B cell (primary cell): ENCODE data around the gene UPB1. TPM values are rescaled to one million over a fixed set of nuclear protein-coding genes. Genes with fewer than 3 reads are reported as not detected.

Source experiments
- ATAC-seq: fragments of 200-7000 bp; cut with Tn5 transposase; one replicate; pipeline ENCODE4 v1.10.0; 2021; ENCODE audit warnings: low read depth, mild to moderate bottlenecking, moderate number of reproducible peaks, moderate library complexity
- CTCF ChIA-PET: fragments of 350-600 bp; sonication (Branson Sonifier 250); formaldehyde crosslinking; loops from one replicate; lab custom pipeline; 2021; ENCODE audit warnings: antibody characterized with exemption, inconsistent platforms; lab: Charles Lee
- POLR2A ChIA-PET: fragments of 350-600 bp; sonication (Branson Sonifier 250); formaldehyde crosslinking; loops from one replicate; lab custom pipeline; 2021; ENCODE audit warnings: antibody characterized with exemption; lab: Charles Lee
- DNase-seq: peaks from one replicate; pipeline ENCODE4 v3.0.0; 2013
- H2AFZ ChIP-seq: 2 replicates; pipeline ENCODE4 v1.6.1; 2012; ENCODE audit warnings: mild to moderate bottlenecking, low read depth, low read length; ENCODE audit not compliant: insufficient read depth, poor library complexity, severe bottlenecking
- H3K27ac ChIP-seq, 2 donors: 1 replicate in 1 of 2; 2 replicates in 1 of 2; pipeline ENCODE4 v1.5.1; 2012 to 2013; ENCODE audit warnings: low read length in 2 of 2, mild to moderate bottlenecking in 2 of 2, moderate library complexity in 1 of 2
- H3K27me3 ChIP-seq, 4 experiments: fragments of 200-600 bp in 1 of 4; sonication (generic) in 1 of 4; replicated peaks in 1 of 4; 1 replicate in 2 of 4; 2 replicates in 2 of 4; pipeline versions ENCODE4 v1.6.1 to v1.7.0; 2013 to 2016; ENCODE audit warnings: low read length in 3 of 4, mild to moderate bottlenecking in 2 of 4, mixed read lengths in 1 of 4, moderate library complexity in 1 of 4; ENCODE audit not compliant: insufficient read depth in 4 of 4, control insufficient read depth in 3 of 4; ENCODE audit errors: control extremely low read depth in 1 of 4
- H3K36me3 ChIP-seq, 2 experiments: replicated peaks in 1 of 2; 1 replicate in 1 of 2; 2 replicates in 1 of 2; pipeline versions ENCODE4 v1.6.1 to v1.7.1; 2013; ENCODE audit warnings: low read length in 1 of 2; ENCODE audit not compliant: insufficient read depth in 2 of 2, control insufficient read depth in 1 of 2; ENCODE audit errors: control extremely low read depth in 1 of 2, extremely low read depth in 1 of 2
- H3K4me1 ChIP-seq, 2 donors: fragments of 200-600 bp in 1 of 2; sonication (generic) in 1 of 2; 1 replicate in 1 of 2; 2 replicates in 1 of 2; pipeline versions ENCODE4 v1.5.1 to v1.6.1; 2013 to 2017; ENCODE audit warnings: low read length in 2 of 2; ENCODE audit not compliant: control insufficient read depth in 2 of 2, insufficient read depth in 2 of 2
- H3K4me2 ChIP-seq: replicated peaks from 2 replicates; pipeline ENCODE3; 2012; ENCODE audit warnings: mild to moderate bottlenecking, low read depth, low read length; ENCODE audit not compliant: poor library complexity, severe bottlenecking
- H3K4me3 ChIP-seq, 5 experiments: fragments of 200-600 bp in 1 of 5; sonication (generic) in 1 of 5; 1 replicate in 3 of 5; 2 replicates in 2 of 5; pipeline versions ENCODE4 v1.5.1 to v1.7.0; 2011 to 2016; ENCODE audit warnings: low read length in 4 of 5, mild to moderate bottlenecking in 4 of 5, low read depth in 2 of 5, control low read depth in 1 of 5, moderate library complexity in 1 of 5; ENCODE audit not compliant: insufficient read depth in 1 of 5; ENCODE audit errors: control extremely low read depth in 1 of 5, extremely low read depth in 1 of 5
- H3K79me2 ChIP-seq: fragments of 200-600 bp; sonication (generic); one replicate; pipeline ENCODE4 v1.6.0; 2016; ENCODE audit warnings: low read length; ENCODE audit not compliant: control insufficient read depth, insufficient read depth
- H3K9ac ChIP-seq: fragments of 200-600 bp; sonication (generic); 2 replicates; pipeline ENCODE4 v1.6.1; 2017; ENCODE audit warnings: mild to moderate bottlenecking, low read length, moderate library complexity
- H3K9me3 ChIP-seq, 3 donors: one replicate each; pipeline versions ENCODE4 v1.6.1 to v1.7.1; 2013; ENCODE audit warnings: low read length in 2 of 3; ENCODE audit not compliant: control insufficient read depth in 2 of 3, insufficient read depth in 1 of 3; ENCODE audit errors: control extremely low read depth in 1 of 3
- H4K20me1 ChIP-seq: 2 replicates; pipeline ENCODE4 v1.6.0; 2012; ENCODE audit warnings: mild to moderate bottlenecking, low read length; ENCODE audit not compliant: insufficient read depth, control insufficient read depth, poor library complexity, severe bottlenecking
- H3K27ac Mint-ChIP-seq: one replicate; pipeline ENCODE4 v1.8.0; 2021; ENCODE audit warnings: mixed read lengths
- H3K27me3 Mint-ChIP-seq: one replicate; pipeline ENCODE4 v1.8.0; 2021; ENCODE audit warnings: mixed read lengths
- H3K4me1 Mint-ChIP-seq: one replicate; pipeline ENCODE4 v1.8.0; 2021; ENCODE audit warnings: mixed read lengths
- H3K4me3 Mint-ChIP-seq: one replicate; pipeline ENCODE4 v1.8.0; 2021; ENCODE audit warnings: mixed read lengths
- H3K9me3 Mint-ChIP-seq: one replicate; pipeline ENCODE4 v1.8.0; 2022; ENCODE audit warnings: mixed read lengths; ENCODE audit not compliant: insufficient read depth
- EZH2 ChIP-seq: IDR thresholded peaks from 2 replicates; pipeline ENCODE4 v1.6.1; 2012; ENCODE audit warnings: borderline replicate concordance, low read depth, mild to moderate bottlenecking, moderate library complexity, low read length; ENCODE audit not compliant: insufficient read depth, poor library complexity, severe bottlenecking
- WGBS: methylation state at CpG from one replicate; pipeline ENCODE4 v1.1.5; 2013; ENCODE audit warnings: missing lambda C conversion rate; ENCODE audit not compliant: insufficient coverage; 5-methylcytosine and 5-hydroxymethylcytosine counted together
- intact Hi-C: fragments of 100-400 bp; cut with micrococcal nuclease; formaldehyde crosslinking; loops from one replicate; pipeline ENCODE4 v1.10.0; 2022
- polyA plus RNA-seq: library from polyadenylated mRNA; depleted of rRNA; stranded (reverse); fragments of >200 nt; gene quantifications from 2 replicates; pipeline ENCODE4 v1.2.3, GENCODE V29; 2012
- total RNA-seq, 2 donors: library from RNA; stranded (reverse); fragments of 120-200 nt in 1 of 2; gene quantifications; 1 replicate in 1 of 2; 2 replicates in 1 of 2; pipeline versions ENCODE4 v1.2.3 to v1.2.4, GENCODE V29; 2013 to 2022
- TF ChIP-seq, protein P1 (sequence below): fragments of 200-600 bp; IDR thresholded peaks from one replicate; pipeline ENCODE4 v1.8.0; 2022; ENCODE audit warnings: antibody characterized with exemption, mild to moderate bottlenecking

Gene UPB1
- total and polyA plus RNA-seq, 2 donors (not counting 1 experiment from before 2014, with no cell fraction given), result 1.2 to 4.0 TPM

GRCh38 chr22:24554313-24555164 lies 59.4 kb downstream of the UPB1 start, which contains the start of gene GUCD1:
TSS of gene GUCD1 (minus strand) at chr22:24555138. CDS start at chr22:24554991, 147 bp downstream.
- intact Hi-C loops, result loop anchor here (1.0 to 10.0 kb wide), 7 partner anchors 120 to 1482 kb away; partner anchors contain the start of genes ADORA2A, GNAZ, RAB36 and RSPH14
- Histone ChIP-seq H3K36me3 (peaks cover 6 to 50% of the 10 kb centered on the region in 2 experiments), H4K20me1 (peaks cover 63% of the 10 kb centered on the region), H3K4me1 (peaks cover 67 to 75% of the 10 kb centered on the region in 2 donors), H2AFZ (peak within 1 kb of the TSS; percentile 98), H3K27ac (peak within 1 kb of the TSS; percentile 87 to 96), H3K4me2 (peak within 1 kb of the TSS; percentile 83), H3K9ac (peak within 1 kb of the TSS; percentile 97), H3K4me3 (peak within 1 kb of the TSS; percentile 81 to 99 (median 96)), H3K27me3 (no peaks in the 10 kb centered on the region), H3K79me2 (peaks cover 87% of the 10 kb centered on the region), H3K9me3 (no peaks in the 10 kb centered on the region)
- ATAC-seq (no peak), DNase-seq (no peak)
- no peak for TF ChIP-seq EZH2
- TF ChIP-seq, protein P1, sequence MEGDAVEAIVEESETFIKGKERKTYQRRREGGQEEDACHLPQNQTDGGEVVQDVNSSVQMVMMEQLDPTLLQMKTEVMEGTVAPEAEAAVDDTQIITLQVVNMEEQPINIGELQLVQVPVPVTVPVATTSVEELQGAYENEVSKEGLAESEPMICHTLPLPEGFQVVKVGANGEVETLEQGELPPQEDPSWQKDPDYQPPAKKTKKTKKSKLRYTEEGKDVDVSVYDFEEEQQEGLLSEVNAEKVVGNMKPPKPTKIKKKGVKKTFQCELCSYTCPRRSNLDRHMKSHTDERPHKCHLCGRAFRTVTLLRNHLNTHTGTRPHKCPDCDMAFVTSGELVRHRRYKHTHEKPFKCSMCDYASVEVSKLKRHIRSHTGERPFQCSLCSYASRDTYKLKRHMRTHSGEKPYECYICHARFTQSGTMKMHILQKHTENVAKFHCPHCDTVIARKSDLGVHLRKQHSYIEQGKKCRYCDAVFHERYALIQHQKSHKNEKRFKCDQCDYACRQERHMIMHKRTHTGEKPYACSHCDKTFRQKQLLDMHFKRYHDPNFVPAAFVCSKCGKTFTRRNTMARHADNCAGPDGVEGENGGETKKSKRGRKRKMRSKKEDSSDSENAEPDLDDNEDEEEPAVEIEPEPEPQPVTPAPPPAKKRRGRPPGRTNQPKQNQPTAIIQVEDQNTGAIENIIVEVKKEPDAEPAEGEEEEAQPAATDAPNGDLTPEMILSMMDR, result no peak
- CTCF ChIA-PET, result interaction anchor here (1.0 to 1.6 kb wide), 2 partner anchors 120 to 398 kb away, joined by 3 to 4 read pairs; no protein-coding TSS in a partner anchor
- POLR2A ChIA-PET, result interaction anchor here (0.7 to 3.8 kb wide), 6 partner anchors 52 to 661 kb away, joined by 3 to 14 read pairs (median 6); partner anchors contain the start of genes ADORA2A and MIF
- H3K27me3 Mint-ChIP-seq, result no peaks in the 10 kb centered on the region
- H3K4me1 Mint-ChIP-seq, result peaks cover 83% of the 10 kb centered on the region
- H3K9me3 Mint-ChIP-seq, result no peaks in the 10 kb centered on the region
- WGBS, result under 1% methylated on average over 63 of the region's 64 CpGs
- H3K4me3 Mint-ChIP-seq, result peak within 1 kb of the TSS; percentile 99
- H3K27ac Mint-ChIP-seq, result peak within 1 kb of the TSS; percentile 98
